KMS-11 (cell line): ENCODE results near the gene CARNS1.

Source experiments
- H2AFZ ChIP-seq: fragments of 200-600 bp; sonication (generic); 2 replicates; pipeline ENCODE4 v1.6.1; 2016; ENCODE audit warnings: antibody characterized with exemption, mixed run types, low read depth
- H3K27ac ChIP-seq: fragments of 200-600 bp; sonication (generic); 2 replicates; pipeline ENCODE4 v1.6.1; 2016; ENCODE audit warnings: mild to moderate bottlenecking, mixed run types
- H3K27me3 ChIP-seq: fragments of 200-600 bp; sonication (generic); 2 replicates; pipeline ENCODE4 v1.6.1; 2017; ENCODE audit warnings: mild to moderate bottlenecking, low read depth, mixed run types, moderate library complexity; ENCODE audit not compliant: insufficient read depth
- H3K36me3 ChIP-seq: fragments of 200-600 bp; sonication (generic); 2 replicates; pipeline ENCODE4 v1.6.1; 2017; ENCODE audit warnings: mild to moderate bottlenecking, mixed run types; ENCODE audit not compliant: insufficient read depth
- H3K4me1 ChIP-seq: fragments of 200-600 bp; sonication (generic); 2 replicates; pipeline ENCODE4 v1.6.1; 2016; ENCODE audit warnings: mild to moderate bottlenecking, low read depth, mixed run types; ENCODE audit not compliant: poor library complexity, severe bottlenecking
- H3K4me2 ChIP-seq: fragments of 200-600 bp; sonication (generic); 2 replicates; pipeline ENCODE4 v1.7.0; 2016; ENCODE audit warnings: mild to moderate bottlenecking, mixed run types
- H3K4me3 ChIP-seq: fragments of 200-600 bp; sonication (generic); IDR thresholded peaks from 2 replicates; pipeline ENCODE4 v1.6.1; 2017; ENCODE audit warnings: low read depth, low read length, mixed read lengths; ENCODE audit not compliant: insufficient read depth
- H3K79me2 ChIP-seq: fragments of 200-600 bp; sonication (generic); 2 replicates; pipeline ENCODE4 v1.6.1; 2016; ENCODE audit warnings: low read depth, mixed run types; ENCODE audit not compliant: insufficient read depth
- H3K9ac ChIP-seq: fragments of 200-600 bp; sonication (generic); 2 replicates; pipeline ENCODE4 v1.6.1; 2016; ENCODE audit warnings: mild to moderate bottlenecking, mixed run types
- H4K20me1 ChIP-seq: fragments of 200-600 bp; sonication (generic); 2 replicates; pipeline ENCODE4 v1.6.1; 2016; ENCODE audit warnings: mild to moderate bottlenecking, mixed run types; ENCODE audit not compliant: insufficient read depth
- TF ChIP-seq, protein P1 (sequence below): fragments of 200-600 bp; sonication (generic); conservative IDR thresholded peaks from 2 replicates; pipeline ENCODE4 v1.6.1; 2017; ENCODE audit warnings: low read depth, mild to moderate bottlenecking, antibody characterized with exemption, low read length, moderate library complexity, mixed read lengths

The CARNS1 gene

DNA sequence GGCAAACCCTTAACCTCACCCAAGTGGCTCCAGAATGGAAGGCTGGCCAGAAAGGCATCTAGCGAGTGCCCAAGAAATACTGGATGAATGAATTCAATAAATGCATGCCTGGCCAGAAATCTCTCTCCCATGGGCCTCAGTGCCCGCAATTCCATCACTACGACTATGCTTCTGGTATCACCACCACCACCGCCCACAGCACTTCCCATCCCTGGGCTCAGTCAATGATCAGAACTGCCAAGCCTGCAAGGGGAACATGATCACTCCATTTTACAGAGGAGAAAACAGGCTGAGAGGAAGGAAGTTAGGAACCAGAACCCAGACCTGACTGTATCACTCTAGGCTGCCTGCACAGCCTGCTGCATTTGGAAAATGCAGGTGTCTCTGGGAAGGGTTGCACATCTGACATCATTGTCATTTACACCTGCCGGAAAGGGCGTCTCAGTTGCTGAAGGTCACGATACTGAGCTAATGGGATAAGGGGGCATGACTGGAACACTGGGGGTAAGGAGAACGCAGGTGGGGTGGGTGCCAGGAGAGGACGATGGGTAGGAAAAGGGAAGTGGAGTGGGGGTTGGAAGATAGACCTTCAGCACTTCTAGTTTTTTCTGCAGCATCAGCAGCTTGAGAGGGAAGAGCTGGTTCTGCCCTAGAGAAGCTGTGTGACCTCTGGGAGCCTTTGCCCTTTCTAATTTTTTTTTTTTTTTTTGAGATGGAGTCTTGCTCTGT, 33.8 kb downstream of the CARNS1 start:
- Histone ChIP-seq H3K4me2 (no peak overlapping the region), H3K4me1 (no peaks in the 10 kb centered on the region), H2AFZ (no peak overlapping the region), H3K4me3 (no peak overlapping the region), H3K27ac (no peak overlapping the region), H3K36me3 (no peaks in the 10 kb centered on the region), H3K79me2 (no peaks in the 10 kb centered on the region), H3K9ac (no peak overlapping the region), H4K20me1 (no peaks in the 10 kb centered on the region), H3K27me3 (peaks cover 30% of the 10 kb centered on the region)
- TF ChIP-seq, protein P1, sequence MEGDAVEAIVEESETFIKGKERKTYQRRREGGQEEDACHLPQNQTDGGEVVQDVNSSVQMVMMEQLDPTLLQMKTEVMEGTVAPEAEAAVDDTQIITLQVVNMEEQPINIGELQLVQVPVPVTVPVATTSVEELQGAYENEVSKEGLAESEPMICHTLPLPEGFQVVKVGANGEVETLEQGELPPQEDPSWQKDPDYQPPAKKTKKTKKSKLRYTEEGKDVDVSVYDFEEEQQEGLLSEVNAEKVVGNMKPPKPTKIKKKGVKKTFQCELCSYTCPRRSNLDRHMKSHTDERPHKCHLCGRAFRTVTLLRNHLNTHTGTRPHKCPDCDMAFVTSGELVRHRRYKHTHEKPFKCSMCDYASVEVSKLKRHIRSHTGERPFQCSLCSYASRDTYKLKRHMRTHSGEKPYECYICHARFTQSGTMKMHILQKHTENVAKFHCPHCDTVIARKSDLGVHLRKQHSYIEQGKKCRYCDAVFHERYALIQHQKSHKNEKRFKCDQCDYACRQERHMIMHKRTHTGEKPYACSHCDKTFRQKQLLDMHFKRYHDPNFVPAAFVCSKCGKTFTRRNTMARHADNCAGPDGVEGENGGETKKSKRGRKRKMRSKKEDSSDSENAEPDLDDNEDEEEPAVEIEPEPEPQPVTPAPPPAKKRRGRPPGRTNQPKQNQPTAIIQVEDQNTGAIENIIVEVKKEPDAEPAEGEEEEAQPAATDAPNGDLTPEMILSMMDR, result no peak

DNA sequence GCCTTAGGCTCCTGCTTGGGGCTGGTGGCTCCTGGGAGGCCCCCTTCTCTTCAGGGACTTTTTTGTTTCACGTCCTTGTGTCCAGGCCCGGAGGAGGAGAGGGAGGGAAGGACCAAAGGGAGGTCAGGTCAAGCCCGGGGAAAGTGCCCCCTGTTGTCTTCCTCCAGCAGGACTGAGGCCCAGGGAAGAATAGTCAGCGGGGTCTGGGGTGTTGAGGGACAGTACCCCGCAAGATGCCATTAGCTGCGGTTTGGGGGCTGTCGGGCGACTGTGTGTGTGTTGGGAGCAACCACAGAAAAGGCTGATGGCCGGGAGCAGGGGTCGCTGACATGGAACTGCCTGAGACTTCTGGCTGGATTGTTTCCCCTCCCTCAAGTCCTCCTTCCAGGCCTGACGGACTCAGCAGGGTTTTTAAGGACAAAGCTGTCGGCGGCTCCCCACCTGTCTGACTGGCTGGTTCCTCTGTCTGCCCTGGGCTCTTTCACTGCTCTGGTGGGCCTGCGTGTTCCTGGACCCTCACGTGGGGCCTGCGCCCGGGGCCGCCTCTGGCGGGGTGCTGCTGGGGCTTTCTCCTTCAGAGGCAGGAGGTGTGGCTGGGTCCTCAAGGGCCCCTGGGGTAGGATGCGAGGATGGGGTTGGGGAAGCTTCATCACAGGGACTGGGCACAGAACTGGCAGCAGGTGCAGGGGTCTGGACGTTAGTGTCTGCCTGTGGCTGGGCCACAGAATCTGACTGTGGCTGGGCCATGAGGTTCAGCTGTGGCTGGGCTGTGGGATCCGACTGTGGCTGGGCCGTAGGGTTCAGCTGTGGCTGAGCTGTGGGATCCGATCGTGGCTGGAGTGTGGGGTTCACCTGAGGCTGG, 35.5 kb downstream of the CARNS1 start:
- H3K9ac ChIP-seq, result no peak overlapping the region
- no peaks in the 10 kb centered on the region for H3K4me1 ChIP-seq

DNA sequence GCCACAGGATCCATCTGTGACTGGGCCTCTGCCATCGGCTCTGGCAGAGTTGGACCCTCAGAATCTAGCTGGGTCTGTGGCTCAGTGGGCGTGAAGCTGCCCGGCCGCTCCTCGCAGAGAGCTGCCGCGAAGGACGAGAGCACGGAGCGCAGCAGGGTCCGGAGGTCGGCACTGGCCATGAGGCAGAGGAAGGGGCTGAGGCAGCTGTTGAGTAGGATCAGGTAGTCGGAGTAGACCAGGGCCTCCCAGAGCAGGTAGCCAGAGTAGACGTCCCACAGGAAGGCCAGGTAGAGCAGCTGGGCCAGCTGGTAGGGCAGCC, 36.1 kb downstream of the CARNS1 start:
- H4K20me1 ChIP-seq, result no peaks in the 10 kb centered on the region
- no peak overlapping the region for H3K9ac ChIP-seq
- H3K27ac ChIP-seq, result no peak overlapping the region
- no peaks in the 10 kb centered on the region for H3K36me3 ChIP-seq
- H3K27me3 ChIP-seq, result peaks cover 16% of the 10 kb centered on the region
- no peaks in the 10 kb centered on the region for H3K4me1 ChIP-seq
- no peak overlapping the region for H3K4me3 ChIP-seq
- H2AFZ ChIP-seq, result no peak overlapping the region
- no peak overlapping the region for H3K4me2 ChIP-seq
- no peaks in the 10 kb centered on the region for H3K79me2 ChIP-seq
- TF ChIP-seq, protein P1, result no peak

More for the DNA sequence above, 35.5 kb downstream of the CARNS1 start:
- Histone ChIP-seq H3K27me3 (peaks cover 20% of the 10 kb centered on the region), H2AFZ (no peak overlapping the region), H3K4me3 (no peak overlapping the region), H3K4me2 (no peak overlapping the region), H4K20me1 (no peaks in the 10 kb centered on the region), H3K79me2 (no peaks in the 10 kb centered on the region), H3K36me3 (no peaks in the 10 kb centered on the region), H3K27ac (no peak overlapping the region)
- TF ChIP-seq, protein P1, result no peak

DNA sequence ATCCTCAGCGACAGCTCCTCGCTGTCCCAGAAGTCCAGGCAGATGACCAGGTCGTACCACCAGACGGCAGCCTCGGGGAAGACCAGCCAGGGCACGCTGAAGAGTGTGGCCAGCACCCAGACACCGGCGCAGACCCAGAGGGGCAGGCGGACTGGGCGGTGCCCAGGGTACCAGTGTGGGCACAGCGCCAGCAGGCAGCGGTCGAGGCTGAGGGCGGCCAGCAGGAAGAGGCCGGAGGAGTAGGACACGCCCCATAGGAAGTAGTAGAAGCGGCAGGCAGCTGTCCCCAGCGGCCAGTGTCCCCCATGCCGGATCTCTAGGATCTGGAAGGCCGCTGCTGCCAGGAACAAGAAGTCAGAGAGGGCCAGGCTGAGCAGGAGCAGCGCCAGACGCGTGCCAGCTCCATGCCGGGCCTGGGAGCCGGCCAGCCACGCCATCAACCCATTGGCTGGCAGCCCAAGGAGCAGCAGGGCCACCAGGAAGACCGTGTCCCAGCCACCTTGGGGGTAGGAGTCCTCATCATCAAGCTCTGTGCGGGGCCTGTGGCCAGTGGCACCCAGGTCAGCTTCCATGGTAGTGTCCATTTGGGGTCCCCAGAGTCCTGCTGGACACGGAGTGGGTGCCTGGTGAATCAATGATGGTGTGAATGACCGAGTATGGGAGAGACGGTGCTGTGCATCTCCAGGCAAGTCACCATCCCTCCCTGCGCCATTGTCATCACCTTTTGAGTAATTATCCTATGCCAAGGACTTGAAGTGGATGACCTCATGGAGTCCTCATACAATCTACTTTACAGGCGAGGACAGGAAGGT, 36.9 kb downstream of the CARNS1 start, which contains the start of gene GPR152:
Gene GPR152, minus strand, starts transcription at position 589 of the 812 bp plus-strand sequence. Its CDS starts 5 bp downstream, at position 584.
- no peaks in the 10 kb centered on the region for H3K79me2 ChIP-seq
- no peaks in the 10 kb centered on the region for H3K36me3 ChIP-seq
- H3K27ac ChIP-seq, result no peak within 1 kb of the TSS
- no peak within 1 kb of the TSS for H3K9ac ChIP-seq
- H2AFZ ChIP-seq, result no peak within 1 kb of the TSS
- H3K4me3 ChIP-seq, result no peak within 1 kb of the TSS
- no peak within 1 kb of the TSS for H3K4me2 ChIP-seq
- TF ChIP-seq, protein P1, result no peak
- no peaks in the 10 kb centered on the region for H4K20me1 ChIP-seq
- no peaks in the 10 kb centered on the region for H3K4me1 ChIP-seq
- peaks cover 9% of the 10 kb centered on the region; the same call in 1 of the 2 replicates for H3K27me3 ChIP-seq
